Left ventricle myocardium inferior (tissue), 1 donor: ENCODE data around the gene TFPI2. TPM values are rescaled to one million over a fixed set of nuclear protein-coding genes. Genes with fewer than 3 reads are reported as not detected.

Source experiments
- DNase-seq: peaks from one replicate; pipeline ENCODE4 v3.0.0-alpha.2; 2020
- H3K27ac ChIP-seq: fragments of 200-600 bp; replicated peaks from 2 replicates; pipeline ENCODE4 v1.8.0; 2021
- H3K27me3 ChIP-seq: fragments of 200-600 bp; 2 replicates; pipeline ENCODE4 v1.8.0; 2021; ENCODE audit warnings: low read depth
- H3K36me3 ChIP-seq: fragments of 200-600 bp; 2 replicates; pipeline ENCODE4 v1.8.0; 2021
- H3K4me1 ChIP-seq: fragments of 200-600 bp; 2 replicates; pipeline ENCODE4 v1.8.0; 2021
- H3K4me3 ChIP-seq: fragments of 200-600 bp; 2 replicates; pipeline ENCODE4 v1.8.0; 2021; ENCODE audit warnings: mild to moderate bottlenecking, moderate library complexity
- H3K9me3 ChIP-seq: fragments of 200-600 bp; replicated peaks from 2 replicates; pipeline ENCODE4 v1.8.0; 2021
- intact Hi-C: fragments of 100-400 bp; cut with micrococcal nuclease; formaldehyde crosslinking; loops from one replicate; pipeline ENCODE4 v1.11.0; 2022
- total RNA-seq: library from RNA; stranded (reverse); fragmentation: NEBNext Ultra II Directional; extraction: Animal tissue kit (Norgen Biotek cat#: 25700); gene quantifications from one replicate; pipeline ENCODE4 v1.2.1, GENCODE V29; 2021
- TF ChIP-seq, protein P1 (sequence below): fragments of 200-600 bp; IDR thresholded peaks from 2 replicates; pipeline ENCODE4 v1.8.0; 2021; ENCODE audit warnings: antibody characterized with exemption, mild to moderate bottlenecking, borderline replicate concordance
- donor health status: DM: no; HTN: yes; CAD: no; lungs with severe emphysema.

The TFPI2 gene
- total RNA-seq, 1 donor from 2014 or later = 1.5 TPM

DNA sequence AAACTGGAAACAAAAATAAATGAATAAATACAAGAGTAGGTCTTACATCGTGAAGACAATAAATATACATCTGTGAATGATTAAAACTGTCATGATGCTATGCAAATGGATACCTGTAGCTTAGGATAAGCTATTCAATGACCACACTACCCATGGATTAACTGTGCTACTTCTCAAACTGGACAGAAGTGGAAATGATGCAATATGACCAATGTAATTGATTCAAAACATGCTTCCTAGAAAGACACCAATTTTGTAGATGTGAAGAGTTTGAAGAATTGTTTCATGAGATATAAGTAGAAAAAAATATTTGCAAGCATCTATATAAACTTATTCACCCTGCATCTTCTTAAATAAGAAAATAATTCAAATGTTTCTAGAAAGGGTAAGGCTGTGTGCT lies 36.1 kb downstream of the TFPI2 start:
- intact Hi-C loops = no loop called here
- Histone ChIP-seq H3K27me3 (no peaks in the 10 kb centered on the region), H3K27ac (no peak overlapping the region), H3K4me1 (no peaks in the 10 kb centered on the region), H3K36me3 (no peaks in the 10 kb centered on the region), H3K4me3 (no peak overlapping the region), H3K9me3 (no peaks in the 10 kb centered on the region)
- no peak for DNase-seq
- TF ChIP-seq, protein P1, sequence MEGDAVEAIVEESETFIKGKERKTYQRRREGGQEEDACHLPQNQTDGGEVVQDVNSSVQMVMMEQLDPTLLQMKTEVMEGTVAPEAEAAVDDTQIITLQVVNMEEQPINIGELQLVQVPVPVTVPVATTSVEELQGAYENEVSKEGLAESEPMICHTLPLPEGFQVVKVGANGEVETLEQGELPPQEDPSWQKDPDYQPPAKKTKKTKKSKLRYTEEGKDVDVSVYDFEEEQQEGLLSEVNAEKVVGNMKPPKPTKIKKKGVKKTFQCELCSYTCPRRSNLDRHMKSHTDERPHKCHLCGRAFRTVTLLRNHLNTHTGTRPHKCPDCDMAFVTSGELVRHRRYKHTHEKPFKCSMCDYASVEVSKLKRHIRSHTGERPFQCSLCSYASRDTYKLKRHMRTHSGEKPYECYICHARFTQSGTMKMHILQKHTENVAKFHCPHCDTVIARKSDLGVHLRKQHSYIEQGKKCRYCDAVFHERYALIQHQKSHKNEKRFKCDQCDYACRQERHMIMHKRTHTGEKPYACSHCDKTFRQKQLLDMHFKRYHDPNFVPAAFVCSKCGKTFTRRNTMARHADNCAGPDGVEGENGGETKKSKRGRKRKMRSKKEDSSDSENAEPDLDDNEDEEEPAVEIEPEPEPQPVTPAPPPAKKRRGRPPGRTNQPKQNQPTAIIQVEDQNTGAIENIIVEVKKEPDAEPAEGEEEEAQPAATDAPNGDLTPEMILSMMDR = no peak

DNA sequence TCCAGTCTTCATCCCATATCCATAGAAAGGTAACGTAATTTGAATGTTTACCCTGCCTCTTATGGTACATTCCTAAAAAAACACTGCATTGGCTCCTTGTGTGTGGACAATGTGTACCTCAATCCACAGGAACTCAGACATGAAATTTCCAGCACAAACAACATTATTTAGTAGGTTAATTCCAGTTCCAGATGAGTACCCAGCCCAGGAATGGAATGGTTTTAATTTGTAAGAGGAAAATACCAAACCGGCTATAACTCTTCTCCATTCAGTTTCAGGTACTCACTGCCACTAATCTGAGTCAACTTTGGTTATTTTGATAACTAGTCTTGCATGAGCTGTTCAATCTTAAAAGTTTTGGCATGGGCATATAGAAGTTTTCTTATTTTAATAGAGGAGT lies 39.0 kb downstream of the TFPI2 start:
- H3K27ac ChIP-seq = no peak overlapping the region
- intact Hi-C loops = no loop called here
- no peaks in the 10 kb centered on the region for H3K27me3 ChIP-seq
- H3K4me1 ChIP-seq = no peaks in the 10 kb centered on the region
- TF ChIP-seq, protein P1 = no peak
- H3K9me3 ChIP-seq = no peaks in the 10 kb centered on the region
- no peak for DNase-seq
- H3K36me3 ChIP-seq = no peaks in the 10 kb centered on the region
- H3K4me3 ChIP-seq = no peak overlapping the region

DNA sequence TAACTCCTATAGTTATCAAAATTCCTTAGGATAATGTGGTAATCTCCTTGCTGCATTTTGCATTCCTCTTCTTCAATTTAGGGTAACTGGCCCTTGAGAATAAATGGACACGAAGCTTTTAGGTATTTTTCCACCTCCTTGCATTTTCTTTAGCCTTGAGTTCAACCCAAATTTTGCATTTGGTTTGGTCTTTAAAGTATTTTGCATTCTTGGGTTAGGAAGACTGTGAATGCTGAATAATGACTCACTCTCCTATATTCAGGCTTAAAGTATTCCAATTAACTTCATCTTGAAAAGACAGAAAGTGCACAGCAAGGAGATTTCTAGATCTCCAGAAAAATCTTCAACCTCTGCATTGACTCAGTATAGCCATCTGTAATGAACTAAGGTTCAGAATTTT lies 47.3 kb downstream of the TFPI2 start:
- H3K27ac ChIP-seq = no peak overlapping the region
- H3K9me3 ChIP-seq = no peaks in the 10 kb centered on the region
- intact Hi-C loops = no loop called here
- H3K36me3 ChIP-seq = no peaks in the 10 kb centered on the region
- TF ChIP-seq, protein P1 = no peak
- no peak overlapping the region for H3K4me3 ChIP-seq
- H3K4me1 ChIP-seq = peaks cover 8% of the 10 kb centered on the region
- no peaks in the 10 kb centered on the region for H3K27me3 ChIP-seq
- DNase-seq = no peak

DNA sequence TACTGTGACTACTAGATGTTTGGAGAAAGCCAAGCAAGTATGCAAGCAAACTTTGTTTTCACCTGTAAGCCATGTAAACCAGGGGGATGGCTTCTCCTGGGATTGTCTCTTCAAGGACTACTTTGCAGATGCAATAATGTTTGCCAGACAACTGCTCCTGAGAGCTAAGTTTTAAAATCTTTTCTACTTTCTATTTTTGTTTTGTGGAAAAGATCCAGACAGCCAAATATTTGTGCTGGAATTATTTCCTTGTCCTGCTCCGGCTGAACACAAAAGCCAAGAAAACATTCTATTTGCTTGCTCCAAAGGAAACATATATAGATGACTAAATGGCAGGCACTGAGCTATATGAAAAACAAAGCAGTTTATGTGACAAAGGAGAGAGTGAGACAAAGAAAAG lies 51.6 kb downstream of the TFPI2 start:
- intact Hi-C loops = no loop called here
- DNase-seq = no peak
- no peak overlapping the region for H3K27ac ChIP-seq

DNA sequence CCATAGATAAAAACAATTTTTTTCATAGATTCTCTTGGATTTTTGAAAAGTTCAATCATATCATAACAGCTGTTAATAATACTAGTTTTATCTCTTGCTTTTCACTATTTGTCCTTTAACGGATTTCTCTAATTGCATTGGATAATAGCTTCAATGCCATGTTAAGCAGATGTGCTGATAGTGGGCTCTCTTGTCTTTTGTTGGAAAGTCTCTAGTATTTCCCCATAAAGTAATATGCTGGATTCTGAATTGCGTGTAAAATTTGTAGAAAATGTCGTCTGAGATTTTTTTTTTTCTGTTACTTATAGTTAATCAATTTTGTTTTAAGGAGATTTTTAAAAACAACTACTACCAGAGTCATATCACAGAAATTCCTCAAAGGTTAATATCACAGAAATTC lies 53.3 kb downstream of the TFPI2 start:
- intact Hi-C loops = no loop called here
- H3K4me3 ChIP-seq = no peak overlapping the region
- H3K4me1 ChIP-seq = peaks cover 8% of the 10 kb centered on the region
- no peaks in the 10 kb centered on the region for H3K36me3 ChIP-seq
- TF ChIP-seq, protein P1 = no peak
- H3K9me3 ChIP-seq = no peaks in the 10 kb centered on the region
- DNase-seq = no peak
- H3K27me3 ChIP-seq = no peaks in the 10 kb centered on the region
- H3K27ac ChIP-seq = no peak overlapping the region

More for the DNA sequence above, 51.6 kb downstream of the TFPI2 start:
- H3K4me1 ChIP-seq = peaks cover 8% of the 10 kb centered on the region
- no peak overlapping the region for H3K4me3 ChIP-seq
- TF ChIP-seq, protein P1 = no peak
- H3K36me3 ChIP-seq = no peaks in the 10 kb centered on the region
- H3K9me3 ChIP-seq = no peaks in the 10 kb centered on the region
- no peaks in the 10 kb centered on the region for H3K27me3 ChIP-seq

DNA sequence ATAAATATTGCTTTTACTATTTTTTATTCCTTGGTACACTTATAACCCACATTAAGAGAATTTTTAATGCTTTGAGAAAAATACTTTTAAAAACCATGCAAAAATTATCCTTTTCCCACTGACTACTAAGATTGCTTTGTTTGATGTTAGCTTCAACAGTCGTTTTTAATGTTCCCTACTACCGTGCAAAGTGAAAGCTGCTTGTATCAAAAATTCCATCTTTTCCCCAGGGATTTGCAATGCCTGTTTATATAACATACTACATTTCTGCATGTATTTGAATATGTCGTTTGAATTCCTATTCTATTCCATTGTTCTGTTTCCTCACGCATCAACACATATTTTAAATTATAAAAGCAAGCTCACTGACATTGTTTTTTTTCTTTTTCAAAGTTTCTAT lies 54.4 kb downstream of the TFPI2 start:
- no peaks in the 10 kb centered on the region for H3K36me3 ChIP-seq
- intact Hi-C loops = no loop called here

More for the DNA sequence above, 54.4 kb downstream of the TFPI2 start:
- Histone ChIP-seq H3K9me3 (no peaks in the 10 kb centered on the region), H3K4me3 (no peak overlapping the region), H3K27me3 (no peaks in the 10 kb centered on the region), H3K4me1 (peaks cover 8% of the 10 kb centered on the region), H3K27ac (no peak overlapping the region)
- no peak for DNase-seq
- TF ChIP-seq, protein P1 = no peak
